H9 (cell line): Measurements from ENCODE around the gene CXCL6. TPM values are rescaled to one million over a fixed set of nuclear protein-coding genes. Genes with fewer than 3 reads are reported as not detected.

Experiments used
- DNase-seq: peaks from one replicate; pipeline ENCODE4 v3.0.0-alpha.2; 2017
- H2AFZ ChIP-seq: one replicate; pipeline ENCODE4 v1.6.1; 2013; ENCODE audit warnings: mild to moderate bottlenecking, low read length, control low read depth, moderate library complexity
- H2AK5ac ChIP-seq: 2 replicates; pipeline ENCODE4 v1.6.1; 2013; ENCODE audit warnings: low read length, control low read depth, mixed read lengths; ENCODE audit not compliant: insufficient read length
- H2BK120ac ChIP-seq: one replicate; pipeline ENCODE4 v1.6.1; 2013; ENCODE audit warnings: low read depth, mild to moderate bottlenecking, low read length, control low read depth, inconsistent platforms; ENCODE audit not compliant: poor library complexity, severe bottlenecking
- H2BK12ac ChIP-seq: 2 replicates; pipeline ENCODE4 v1.6.1; 2013; ENCODE audit warnings: low read length, control low read depth, mixed read lengths, low read depth; ENCODE audit not compliant: insufficient read length
- H2BK15ac ChIP-seq: 2 replicates; pipeline ENCODE4 v1.6.1; 2013; ENCODE audit warnings: low read depth, low read length, control low read depth
- H2BK20ac ChIP-seq: one replicate; pipeline ENCODE4 v1.6.1; 2013; ENCODE audit warnings: low read depth, mild to moderate bottlenecking, low read length, control low read depth, inconsistent platforms; ENCODE audit not compliant: poor library complexity, severe bottlenecking
- H2BK5ac ChIP-seq: 2 replicates; pipeline ENCODE4 v1.6.1; 2013; ENCODE audit warnings: low read length, control low read depth, mixed read lengths; ENCODE audit not compliant: insufficient read length
- H3K14ac ChIP-seq: 2 replicates; pipeline ENCODE4 v1.6.1; 2013; ENCODE audit warnings: low read length, control low read depth; ENCODE audit not compliant: insufficient read depth
- H3K18ac ChIP-seq: 2 replicates; pipeline ENCODE4 v1.6.1; 2013; ENCODE audit warnings: low read depth, mild to moderate bottlenecking, mixed read lengths, low read length, control low read depth; ENCODE audit not compliant: insufficient read length
- H3K23ac ChIP-seq: 2 replicates; pipeline ENCODE4 v1.6.1; 2013; ENCODE audit warnings: low read length, control low read depth, mixed read lengths, low read depth; ENCODE audit not compliant: insufficient read length
- H3K23me2 ChIP-seq: 2 replicates; pipeline ENCODE4 v1.6.1; 2013; ENCODE audit warnings: low read depth, mild to moderate bottlenecking, mixed read lengths, low read length, control low read depth; ENCODE audit not compliant: insufficient read length, poor library complexity, severe bottlenecking
- H3K27ac ChIP-seq: 2 replicates; pipeline ENCODE4 v1.5.1; 2013; ENCODE audit warnings: low read length, control low read depth, mixed read lengths, low read depth; ENCODE audit not compliant: insufficient read length
- H3K27me3 ChIP-seq: 2 replicates; pipeline ENCODE4 v1.6.1; 2013; ENCODE audit warnings: low read length, control low read depth, inconsistent platforms; ENCODE audit not compliant: insufficient read depth
- H3K4ac ChIP-seq: 2 replicates; pipeline ENCODE4 v1.6.1; 2013; ENCODE audit warnings: low read depth, mild to moderate bottlenecking, control low read depth, inconsistent platforms, low read length, moderate library complexity
- H3K4me1 ChIP-seq: 2 replicates; pipeline ENCODE4 v1.6.1; 2013; ENCODE audit warnings: low read length, control low read depth, inconsistent platforms; ENCODE audit not compliant: insufficient read depth
- H3K4me2 ChIP-seq: 2 replicates; pipeline ENCODE4 v1.6.1; 2013; ENCODE audit warnings: low read length, control low read depth, mixed read lengths; ENCODE audit not compliant: insufficient read length, insufficient read depth
- H3K56ac ChIP-seq: 2 replicates; pipeline ENCODE4 v1.6.1; 2013; ENCODE audit warnings: low read depth, mild to moderate bottlenecking, mixed read lengths, low read length, control low read depth; ENCODE audit not compliant: insufficient read length
- H3K79me1 ChIP-seq: 2 replicates; pipeline ENCODE4 v1.6.1; 2013; ENCODE audit warnings: low read depth, mild to moderate bottlenecking, moderate library complexity, low read length, control low read depth, inconsistent platforms; ENCODE audit not compliant: insufficient read depth, poor library complexity, severe bottlenecking
- H3K79me2 ChIP-seq: 2 replicates; pipeline ENCODE4 v1.6.1; 2013; ENCODE audit warnings: low read length, control low read depth, inconsistent platforms; ENCODE audit not compliant: insufficient read depth
- H3K9ac ChIP-seq: 2 replicates; pipeline ENCODE4 v1.6.1; 2013; ENCODE audit warnings: low read length, control low read depth, mixed read lengths; ENCODE audit not compliant: insufficient read length; ENCODE audit errors: extremely low read depth
- H3K9me3 ChIP-seq: one replicate; pipeline ENCODE4 v1.6.1; 2013; ENCODE audit warnings: low read depth, low read length, inconsistent platforms; ENCODE audit not compliant: control insufficient read depth
- H3T11ph ChIP-seq: one replicate; pipeline ENCODE4 v1.6.1; 2013; ENCODE audit warnings: mild to moderate bottlenecking, low read length, control low read depth, inconsistent platforms
- H4K20me1 ChIP-seq: one replicate; pipeline ENCODE4 v1.6.1; 2013; ENCODE audit not compliant: control insufficient read depth, insufficient read length, insufficient read depth
- H4K5ac ChIP-seq: 2 replicates; pipeline ENCODE4 v1.6.1; 2013; ENCODE audit warnings: low read depth, mild to moderate bottlenecking, mixed read lengths, low read length, control low read depth; ENCODE audit not compliant: insufficient read length
- H4K8ac ChIP-seq: replicated peaks from 2 replicates; pipeline ENCODE4 v1.6.1; 2013; ENCODE audit warnings: low read length, control low read depth, mixed read lengths, low read depth; ENCODE audit not compliant: insufficient read length
- H4K91ac ChIP-seq: 2 replicates; pipeline ENCODE4 v1.6.1; 2013; ENCODE audit warnings: low read depth, mild to moderate bottlenecking, moderate library complexity, mixed read lengths, low read length, control low read depth; ENCODE audit not compliant: insufficient read length
- H3K27ac Mint-ChIP-seq, 3 experiments: 2 replicates in 2 of 3; 3 replicates in 1 of 3; pipeline ENCODE4 v1.8.0; 2020 to 2021; ENCODE audit warnings: mixed read lengths in 3 of 3, mild to moderate bottlenecking in 1 of 3, moderate library complexity in 1 of 3
- H3K27me3 Mint-ChIP-seq: 2 replicates; pipeline ENCODE4 v1.8.0; 2021; ENCODE audit warnings: low read depth, mild to moderate bottlenecking, moderate library complexity, mixed read lengths
- H3K36me3 Mint-ChIP-seq, 3 experiments: 2 replicates in 2 of 3; 3 replicates in 1 of 3; pipeline ENCODE4 v1.8.0; 2020 to 2021; ENCODE audit warnings: low read depth in 3 of 3, mixed read lengths in 3 of 3; ENCODE audit not compliant: insufficient read depth in 1 of 3
- H3K4me1 Mint-ChIP-seq, 2 experiments: 2 replicates each; pipeline ENCODE4 v1.8.0; 2020; ENCODE audit warnings: mixed read lengths in 2 of 2
- H3K4me3 Mint-ChIP-seq, 2 experiments: 2 replicates in 1 of 2; 3 replicates in 1 of 2; pipeline ENCODE4 v1.8.0; 2020 to 2021; ENCODE audit warnings: mild to moderate bottlenecking in 2 of 2, mixed read lengths in 2 of 2, moderate library complexity in 1 of 2
- H3K9me3 Mint-ChIP-seq, 2 experiments: 2 replicates in 1 of 2; 3 replicates in 1 of 2; pipeline ENCODE4 v1.8.0; 2020; ENCODE audit warnings: mild to moderate bottlenecking in 2 of 2, mixed read lengths in 2 of 2, moderate library complexity in 1 of 2
- CTCF ChIP-seq: fragments of 200-600 bp; sonication (generic); conservative IDR thresholded peaks from 3 replicates; pipeline ENCODE4 v1.8.0; 2021; ENCODE audit warnings: antibody characterized with exemption, mild to moderate bottlenecking
- WGBS: extraction: QIAGEN DNeasy Blood & Tissue Kit; methylation state at CpG from one replicate; pipeline ENCODE4 v1.1.7; 2013; ENCODE audit warnings: missing lambda C conversion rate, low lambda C conversion rate, mixed read lengths; ENCODE audit not compliant: insufficient read length; ENCODE audit errors: extremely low coverage; 5-methylcytosine and 5-hydroxymethylcytosine counted together
- total RNA-seq: library from RNA; stranded (reverse); gene quantifications from 2 replicates; pipeline ENCODE4 v1.2.1, GENCODE V29; 2021

Gene CXCL6
- total RNA-seq, 1 experiment from 2014 or later, result 0.85 TPM

GRCh38 chr4:73831569-73831968 is 4.9 kb upstream of the CXCL6 start:
- Histone ChIP-seq H2BK12ac (no peak overlapping the region), H3K14ac (no peak overlapping the region), H3K27ac (no peak overlapping the region), H3K23ac (no peak overlapping the region), H3K56ac (no peak overlapping the region), H3K27me3 (no peaks in the 10 kb centered on the region), H2BK120ac (no peak overlapping the region), H3K9ac (no peak overlapping the region), H3K79me1 (no peaks in the 10 kb centered on the region), H3K23me2 (no peaks in the 10 kb centered on the region), H3K9me3 (no peaks in the 10 kb centered on the region), H4K8ac (no peak overlapping the region), H3K79me2 (no peaks in the 10 kb centered on the region), H4K5ac (no peak overlapping the region), H3K4me2 (no peak overlapping the region), H2BK20ac (no peak overlapping the region), H2AFZ (no peak overlapping the region), H4K91ac (no peak overlapping the region), H3K4me1 (no peaks in the 10 kb centered on the region), H4K20me1 (no peaks in the 10 kb centered on the region), H3T11ph (no peak overlapping the region), H2BK5ac (no peak overlapping the region), H2AK5ac (no peak overlapping the region), H2BK15ac (no peak overlapping the region), H3K4ac (no peak overlapping the region), H3K18ac (no peak overlapping the region)
- no peak for DNase-seq
- Mint-ChIP-seq H3K9me3 (peaks cover 13 to 14% of the 10 kb centered on the region in 2 experiments; a peak in 4 of 5 replicates), H3K4me3 (no peak overlapping the region), H3K27me3 (peaks cover 6% of the 10 kb centered on the region), H3K36me3 (peaks cover 0 to 14% (median 3%) of the 10 kb centered on the region in 3 experiments; a peak in 4 of 7 replicates), H3K27ac (no peak overlapping the region), H3K4me1 (0 out of 4 replicates have a peak, but pooled peaks cover 0 to 2% of the 10 kb centered on the region in 2 experiments)
- TF ChIP-seq CTCF, result no peak
- WGBS, result no CpG with 5 or more reads among the region's 2 CpGs
